ENCODE data around the gene TTYH1.

DNA sequence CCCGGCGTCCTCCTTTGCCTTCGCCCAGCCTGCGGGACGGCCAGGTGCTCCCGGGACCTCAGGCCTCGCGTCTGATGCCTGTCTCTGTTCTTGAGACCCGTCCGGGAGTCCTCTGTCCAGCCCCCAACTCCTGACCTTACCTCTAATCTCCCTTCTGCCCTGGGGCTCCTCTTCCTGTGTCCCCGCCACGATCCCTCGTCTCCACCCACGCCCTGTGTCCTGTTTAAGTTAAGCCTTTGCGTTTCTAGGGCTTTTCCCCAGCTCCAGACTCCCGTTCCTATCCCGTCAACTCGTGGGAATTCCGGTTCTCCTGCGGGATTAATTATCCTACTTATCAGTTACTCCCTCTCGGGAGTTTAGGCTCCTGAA is 34.4 kb downstream of the TTYH1 start:
- TF ChIP-seq POLR2A (IDR thresholded peaks at IDR 0.05) (no peak), CTCF (IDR thresholded peaks at IDR 0.05) (no peak)

Measured in adrenal gland (tissue), 5 donors.